SW 1271 (cell line): Measurements from ENCODE around the gene UNC5A.

Source experiments
- DNase-seq, 2 experiments: peaks; one replicate each; lab custom pipeline; 2025; lab: John Stamatoyannopoulos, UW

Gene UNC5A

DNA sequence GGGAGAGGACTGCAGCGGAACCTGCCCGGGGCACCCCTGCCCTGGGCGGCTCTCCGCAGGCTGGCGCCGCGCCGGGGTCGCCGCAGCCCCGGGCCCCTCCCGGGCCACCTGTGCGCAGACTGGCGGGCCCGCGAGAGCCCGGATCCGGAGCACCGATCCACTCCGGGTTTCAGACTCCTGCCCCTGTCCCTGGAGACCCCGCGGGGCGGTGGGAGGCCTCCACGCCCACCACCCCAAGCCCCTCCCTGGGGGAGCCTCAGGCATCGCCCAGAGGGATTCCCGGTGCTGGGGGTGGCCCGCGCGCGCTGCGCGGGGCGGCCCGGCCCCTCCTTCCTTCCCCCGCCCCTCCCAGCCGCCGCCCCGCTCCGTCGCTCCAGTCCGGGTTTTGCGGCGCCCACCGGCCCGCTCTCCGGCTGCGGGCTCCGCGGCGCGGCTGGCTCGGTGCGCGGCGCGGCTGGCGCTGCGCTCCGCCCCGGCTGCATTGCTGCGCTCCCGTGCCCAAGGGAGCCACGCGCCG lies at the start of gene UNC5A:
Gene UNC5A, plus strand, starts transcription at position 479 of the 517 bp plus-strand sequence. CDS start 192 bp downstream, outside the sequence.
- DNase-seq, result peak in 1 of 2 experiments; percentile 48

GRCh38 chr5:176761755-176762154 lies 48.6 kb upstream of the UNC5A start:
- no peak for DNase-seq

GRCh38 chr5:176762489-176762888 lies 47.9 kb upstream of the UNC5A start:
- no peak for DNase-seq

DNA sequence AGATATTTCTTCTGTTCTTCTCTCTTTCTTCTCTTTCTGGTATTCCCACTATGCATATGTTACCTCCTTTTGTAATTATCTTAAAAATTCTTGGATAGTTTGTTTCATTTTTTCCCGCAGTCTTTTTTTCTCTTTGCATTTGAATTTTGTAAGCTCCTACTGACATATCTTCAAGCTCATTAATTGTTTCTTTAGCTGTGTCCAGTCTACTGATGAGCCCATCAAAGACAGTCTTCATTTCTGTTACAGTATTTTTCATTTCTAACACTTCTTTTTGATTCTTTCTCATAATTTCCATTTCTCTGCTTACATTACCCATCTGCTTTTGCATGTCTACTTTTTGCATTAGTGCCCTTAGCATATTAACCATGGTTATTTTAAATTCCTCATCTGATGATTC lies 44.7 kb upstream of the UNC5A start:
- no peak for DNase-seq

- DNase-seq, result no peak
Measured at GRCh38 chr5:176768174-176768970, 42.0 kb upstream of the UNC5A start.

DNA sequence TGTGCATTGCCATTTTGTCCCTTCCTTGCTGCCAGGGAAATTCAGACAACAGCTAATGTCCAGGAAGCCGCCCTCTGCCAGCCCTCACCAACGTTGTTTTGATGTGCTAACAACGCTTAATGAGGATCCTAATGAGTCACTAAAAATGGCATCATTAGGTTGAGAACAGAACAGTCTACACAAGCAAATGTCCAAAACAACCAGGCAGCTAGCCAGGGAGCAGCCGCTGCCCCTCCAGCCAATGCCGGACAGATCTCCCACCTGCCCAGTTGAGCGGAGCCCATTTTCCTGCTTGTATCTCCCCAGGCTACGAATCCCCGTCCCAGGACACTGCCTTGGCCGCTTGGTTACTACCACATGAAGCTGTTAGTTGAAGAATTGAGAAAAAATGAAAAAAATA lies 40.4 kb upstream of the UNC5A start:
- DNase-seq, result no peak

GRCh38 chr5:176770431-176770830 lies 39.9 kb upstream of the UNC5A start:
- no peak for DNase-seq

GRCh38 chr5:176771102-176771845 lies 39.1 kb upstream of the UNC5A start:
- no peak for DNase-seq

DNA sequence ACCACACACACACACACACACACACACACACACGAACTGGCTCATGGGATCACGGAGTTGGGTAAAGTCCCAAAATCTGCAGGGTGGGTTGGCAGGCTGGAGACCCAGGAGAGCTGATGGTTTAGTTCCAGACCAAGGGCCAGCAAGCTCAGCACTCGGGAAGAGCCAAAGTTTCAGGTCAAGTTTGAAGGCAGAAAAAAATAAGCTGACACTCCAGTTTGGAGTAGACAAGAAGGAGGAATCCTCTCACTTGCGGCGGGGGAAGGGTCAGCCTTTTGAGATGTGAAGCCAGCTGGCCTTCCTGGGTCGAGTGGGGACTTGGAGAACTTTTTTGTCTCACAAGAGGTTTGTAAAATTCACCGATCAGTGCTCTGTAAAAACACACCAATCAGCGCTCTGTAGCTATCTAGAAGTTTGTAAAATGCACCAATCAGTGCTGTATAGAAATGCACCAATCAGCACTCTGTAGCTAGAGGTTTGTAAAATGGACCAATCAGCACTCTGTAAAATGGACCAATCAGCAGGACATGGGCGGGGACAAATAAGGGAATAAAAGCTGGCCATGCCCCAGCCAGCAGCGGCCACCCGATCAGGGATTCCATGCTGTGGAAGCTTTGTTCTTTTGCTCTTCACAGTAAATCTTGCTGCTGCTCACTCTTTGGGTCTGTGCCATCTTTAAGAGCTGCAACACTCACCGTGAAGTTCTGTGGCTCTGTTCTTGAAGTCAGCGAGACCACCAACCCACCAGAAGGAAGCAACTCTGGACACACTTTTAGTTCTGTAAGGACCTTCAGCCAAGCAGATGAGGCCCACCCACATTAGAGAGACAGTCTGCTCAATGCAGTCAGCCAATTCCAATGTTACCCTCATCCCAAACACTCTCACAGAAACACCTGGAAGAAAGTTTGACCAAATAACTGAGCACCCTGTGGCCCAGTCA lies 37.8 kb upstream of the UNC5A start:
- DNase-seq, result no peak

GRCh38 chr5:176773408-176774035 lies 36.8 kb upstream of the UNC5A start:
- DNase-seq, result no peak

DNA sequence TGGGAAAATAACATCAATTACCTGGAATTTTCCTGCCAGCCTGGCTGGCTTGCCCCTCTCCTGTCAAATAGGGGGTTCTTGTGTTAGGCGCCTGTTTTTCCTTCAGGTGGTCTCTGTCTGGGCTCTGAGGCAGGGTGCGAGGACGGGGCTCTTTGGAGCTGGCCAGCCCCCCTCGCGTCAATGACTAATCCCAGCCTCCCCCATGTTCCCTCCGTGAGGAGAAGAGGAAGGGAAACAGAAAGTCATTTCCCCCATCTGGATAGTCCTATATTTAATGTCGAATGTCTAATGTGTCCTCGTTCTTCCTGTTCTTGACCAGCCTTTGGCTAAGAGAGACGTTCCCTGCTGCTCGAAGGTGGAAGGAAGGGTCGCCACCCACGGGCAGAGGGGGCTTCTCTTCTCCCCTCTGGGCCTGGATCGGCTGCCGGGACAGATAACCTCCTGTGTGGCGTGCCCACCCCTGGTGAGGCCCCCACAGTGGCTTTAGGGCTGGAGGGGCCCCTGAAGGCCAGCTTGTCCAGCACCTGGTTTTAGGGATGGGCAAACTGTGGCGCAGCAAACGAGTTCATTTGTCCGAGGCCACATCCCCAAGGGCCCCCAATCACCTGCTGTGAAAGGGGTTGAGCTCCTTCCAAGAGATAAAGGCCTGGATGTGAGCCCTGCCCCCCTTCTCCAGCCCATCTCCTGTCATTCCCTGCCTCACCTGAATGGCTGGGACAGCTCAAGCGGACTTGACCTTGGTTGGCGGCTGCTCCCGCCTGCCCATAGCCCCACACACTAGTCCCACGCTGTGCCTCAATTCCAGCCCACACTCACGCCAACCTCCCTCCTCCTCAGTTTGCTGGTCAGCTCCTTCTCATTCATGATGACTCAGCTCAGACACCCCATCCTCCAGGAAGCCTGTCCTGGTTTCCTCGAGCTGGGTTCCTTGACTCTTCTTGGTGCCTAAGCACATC lies 35.9 kb upstream of the UNC5A start:
- no peak for DNase-seq

DNA sequence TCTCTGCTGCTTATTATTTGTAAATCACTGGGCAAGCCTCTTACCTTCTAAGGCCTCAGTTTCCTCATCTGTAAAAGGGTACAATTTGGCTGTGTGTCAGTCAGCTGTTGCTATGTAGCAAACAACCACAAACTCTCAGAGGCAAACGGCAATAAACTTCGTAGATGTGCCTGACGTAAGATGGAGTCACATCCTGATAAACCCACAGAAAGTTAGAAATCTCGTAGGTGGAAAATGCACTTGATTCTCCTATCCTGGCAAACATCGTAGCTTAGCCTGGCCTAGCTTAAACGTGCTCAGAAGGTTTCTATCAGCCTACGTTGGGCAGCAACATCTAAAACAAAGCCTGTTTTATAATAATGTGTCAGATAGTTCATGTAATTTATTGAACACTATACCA lies 35.0 kb upstream of the UNC5A start:
- DNase-seq, result no peak

DNA sequence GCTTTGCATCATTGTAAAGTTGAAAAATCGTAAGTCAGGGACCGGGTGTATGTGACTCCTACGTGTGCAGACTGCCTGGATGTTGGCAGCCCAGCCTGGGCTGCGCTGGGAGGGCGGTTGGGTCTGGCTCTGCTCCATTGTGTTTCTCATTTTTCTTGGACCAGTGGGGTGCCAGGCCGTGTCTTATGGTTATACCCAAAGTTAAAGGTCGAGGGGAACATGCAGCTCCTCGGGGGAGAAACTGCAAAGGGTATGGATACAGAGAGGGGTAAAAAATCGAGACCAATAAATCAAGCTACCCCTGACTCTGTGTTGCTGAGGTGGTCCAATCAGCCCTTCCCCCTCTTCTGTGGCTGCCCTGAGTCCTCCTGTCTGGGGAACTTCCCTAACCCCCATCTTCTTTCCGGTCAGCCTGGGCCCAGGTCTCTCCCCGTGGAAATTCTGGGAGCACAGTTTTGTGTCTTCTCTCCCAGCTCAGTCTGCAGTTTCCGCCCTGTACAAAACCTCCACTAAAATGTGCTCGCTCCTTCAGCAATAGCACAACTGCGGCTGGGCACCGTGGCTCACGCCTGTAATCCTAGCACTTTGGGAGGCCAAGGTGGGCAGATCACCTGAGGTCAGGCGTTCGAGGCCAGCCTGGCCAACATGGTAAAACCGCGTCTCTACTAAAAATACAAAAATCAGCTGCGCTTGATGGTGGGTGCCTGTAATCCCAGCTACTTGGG lies 34.1 kb upstream of the UNC5A start:
- DNase-seq, result no peak

- no peak for DNase-seq
Measured at GRCh38 chr5:176776916-176777315, 33.4 kb upstream of the UNC5A start.

- DNase-seq, result no peak
Measured at GRCh38 chr5:176778921-176779465, 31.4 kb upstream of the UNC5A start.

- no peak for DNase-seq
Measured at GRCh38 chr5:176779537-176779936, 30.8 kb upstream of the UNC5A start.

- no peak for DNase-seq
Measured at GRCh38 chr5:176780176-176781053, 29.9 kb upstream of the UNC5A start.

DNA sequence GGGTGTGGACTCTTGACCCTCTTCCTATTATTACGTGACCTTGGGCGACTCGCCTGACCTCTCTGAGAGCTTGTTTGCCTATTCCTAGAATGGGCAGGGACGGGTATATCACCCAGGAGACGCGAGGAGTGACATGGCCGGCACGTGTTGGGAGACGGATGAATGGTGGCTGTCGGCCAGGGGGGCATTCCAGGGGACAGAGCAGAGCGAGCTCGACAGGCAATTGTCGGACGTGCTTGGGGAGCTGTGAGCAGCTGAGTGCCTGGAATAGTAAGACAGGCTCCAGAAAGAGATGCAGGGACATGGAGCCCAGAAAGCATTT lies 29.3 kb upstream of the UNC5A start:
- DNase-seq, result no peak
